Body of pancreas (tissue), 4 donors: Measurements from ENCODE around the gene RTL10.

ENCODE experiments used
- POLR2A ChIP-seq, 3 donors: fragments of 450-650 bp; IDR thresholded peaks; one replicate each; pipeline ENCODE4 v1.6.1; 2016; ENCODE audit warnings: antibody characterized with exemption in 3 of 3, mild to moderate bottlenecking in 2 of 3
- TF ChIP-seq, protein P1 (sequence below), 7 experiments: fragments of 450-650 bp in 4 of 7; fragments of 200-600 bp in 3 of 7; sonication (generic) in 3 of 7; IDR thresholded peaks; one replicate each; pipeline ENCODE4 v1.5.1; 2016 to 2019; ENCODE audit warnings: antibody characterized with exemption in 7 of 7

DNA sequence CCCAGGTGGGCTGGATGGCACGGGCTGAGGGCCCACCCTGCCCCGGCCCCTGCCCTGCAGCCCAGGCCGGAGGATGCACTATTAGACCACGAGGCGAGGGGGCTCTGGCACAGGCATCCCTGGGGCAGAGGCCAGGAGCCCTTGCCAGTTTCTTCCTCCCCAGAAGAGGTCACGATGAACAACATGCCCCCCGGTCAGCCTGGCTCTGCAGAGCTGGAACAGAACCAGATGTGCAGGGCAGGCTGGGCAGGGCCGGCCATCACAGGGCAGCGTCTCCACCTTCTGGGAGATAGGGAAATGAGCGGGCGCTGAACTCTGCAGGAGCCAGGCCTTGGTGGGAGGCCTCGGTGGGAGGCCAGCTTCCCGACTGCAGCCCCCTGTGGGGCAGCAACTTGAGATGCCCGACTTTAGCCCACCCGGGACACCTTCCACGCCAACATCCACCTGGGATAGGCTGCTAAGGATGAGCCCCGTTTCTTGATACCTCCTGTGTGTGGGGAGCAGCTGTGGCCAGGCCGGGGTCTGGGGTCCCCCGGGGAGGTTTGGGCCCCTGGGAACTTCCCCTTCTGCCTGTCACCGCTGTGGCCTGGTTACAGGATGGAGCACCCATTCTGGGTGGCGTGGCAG is 21.8 kb upstream of the RTL10 start:
- TF ChIP-seq, protein P1, sequence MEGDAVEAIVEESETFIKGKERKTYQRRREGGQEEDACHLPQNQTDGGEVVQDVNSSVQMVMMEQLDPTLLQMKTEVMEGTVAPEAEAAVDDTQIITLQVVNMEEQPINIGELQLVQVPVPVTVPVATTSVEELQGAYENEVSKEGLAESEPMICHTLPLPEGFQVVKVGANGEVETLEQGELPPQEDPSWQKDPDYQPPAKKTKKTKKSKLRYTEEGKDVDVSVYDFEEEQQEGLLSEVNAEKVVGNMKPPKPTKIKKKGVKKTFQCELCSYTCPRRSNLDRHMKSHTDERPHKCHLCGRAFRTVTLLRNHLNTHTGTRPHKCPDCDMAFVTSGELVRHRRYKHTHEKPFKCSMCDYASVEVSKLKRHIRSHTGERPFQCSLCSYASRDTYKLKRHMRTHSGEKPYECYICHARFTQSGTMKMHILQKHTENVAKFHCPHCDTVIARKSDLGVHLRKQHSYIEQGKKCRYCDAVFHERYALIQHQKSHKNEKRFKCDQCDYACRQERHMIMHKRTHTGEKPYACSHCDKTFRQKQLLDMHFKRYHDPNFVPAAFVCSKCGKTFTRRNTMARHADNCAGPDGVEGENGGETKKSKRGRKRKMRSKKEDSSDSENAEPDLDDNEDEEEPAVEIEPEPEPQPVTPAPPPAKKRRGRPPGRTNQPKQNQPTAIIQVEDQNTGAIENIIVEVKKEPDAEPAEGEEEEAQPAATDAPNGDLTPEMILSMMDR (IDR thresholded peaks at IDR 0.05): no peak
- TF ChIP-seq POLR2A (IDR thresholded peaks at IDR 0.05): no peak
